Osteocyte (in vitro differentiated cells): ENCODE results near the gene CCNT2. TPM values are rescaled to one million over a fixed set of nuclear protein-coding genes. Genes with fewer than 3 reads are reported as not detected.

Source experiments
- DNase-seq: peaks from one replicate; pipeline ENCODE4 v3.0.0; 2021; ENCODE audit warnings: mixed read lengths; ENCODE audit not compliant: unreplicated experiment; ENCODE audit errors: extremely low spot score
- H3K27ac Mint-ChIP-seq: one replicate; pipeline ENCODE4 v1.8.0; 2021; ENCODE audit warnings: mild to moderate bottlenecking, mixed read lengths; ENCODE audit not compliant: unreplicated experiment
- H3K27me3 Mint-ChIP-seq: one replicate; pipeline ENCODE4 v1.8.0; 2021; ENCODE audit warnings: mixed read lengths; ENCODE audit not compliant: unreplicated experiment
- H3K36me3 Mint-ChIP-seq: one replicate; pipeline ENCODE4 v1.8.0; 2021; ENCODE audit warnings: mixed read lengths; ENCODE audit not compliant: unreplicated experiment
- H3K4me1 Mint-ChIP-seq: one replicate; pipeline ENCODE4 v1.8.0; 2021; ENCODE audit warnings: mixed read lengths; ENCODE audit not compliant: unreplicated experiment
- H3K4me3 Mint-ChIP-seq: one replicate; pipeline ENCODE4 v1.8.0; 2021; ENCODE audit warnings: mild to moderate bottlenecking, moderate library complexity, mixed read lengths; ENCODE audit not compliant: unreplicated experiment
- H3K9me3 Mint-ChIP-seq: one replicate; pipeline ENCODE4 v1.8.0; 2021; ENCODE audit warnings: mixed read lengths; ENCODE audit not compliant: unreplicated experiment
- total RNA-seq: library from RNA; stranded (reverse); gene quantifications from 2 replicates; pipeline ENCODE4 v1.2.1, GENCODE V29; 2021
- TF ChIP-seq, protein P1 (sequence below): fragments of 200-600 bp; sonication (generic); IDR thresholded peaks from 2 replicates; pipeline ENCODE4 v1.5.0; 2021; ENCODE audit warnings: antibody characterized with exemption, mild to moderate bottlenecking, moderate library complexity

The CCNT2 gene
- total RNA-seq, 1 donor from 2014 or later, result 33.0 TPM

DNA sequence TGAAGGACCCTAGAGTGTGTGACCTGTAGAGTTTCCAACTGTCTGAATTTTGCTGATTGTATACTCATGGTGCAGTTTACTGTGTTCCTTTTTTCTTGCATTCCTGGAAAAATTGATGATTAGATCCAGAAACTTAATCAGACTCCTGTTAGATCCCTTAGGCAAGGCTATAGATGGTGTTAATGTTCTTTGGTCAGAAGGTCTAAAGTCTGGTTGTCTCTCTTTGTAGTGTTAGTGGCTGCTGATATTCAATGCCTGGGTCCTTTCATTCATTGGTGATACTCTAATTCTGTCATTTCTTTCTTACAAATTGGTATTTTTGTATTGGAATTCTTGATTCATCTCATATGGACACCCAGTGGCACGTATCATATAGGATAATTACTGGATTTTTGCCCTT lies 6.3 kb downstream of the CCNT2 start:
- Mint-ChIP-seq H3K27ac (no peak overlapping the region), H3K4me1 (peaks cover 54% of the 10 kb centered on the region), H3K36me3 (peaks cover 2% of the 10 kb centered on the region), H3K9me3 (no peaks in the 10 kb centered on the region), H3K27me3 (no peaks in the 10 kb centered on the region), H3K4me3 (no peak overlapping the region)
- TF ChIP-seq, protein P1, sequence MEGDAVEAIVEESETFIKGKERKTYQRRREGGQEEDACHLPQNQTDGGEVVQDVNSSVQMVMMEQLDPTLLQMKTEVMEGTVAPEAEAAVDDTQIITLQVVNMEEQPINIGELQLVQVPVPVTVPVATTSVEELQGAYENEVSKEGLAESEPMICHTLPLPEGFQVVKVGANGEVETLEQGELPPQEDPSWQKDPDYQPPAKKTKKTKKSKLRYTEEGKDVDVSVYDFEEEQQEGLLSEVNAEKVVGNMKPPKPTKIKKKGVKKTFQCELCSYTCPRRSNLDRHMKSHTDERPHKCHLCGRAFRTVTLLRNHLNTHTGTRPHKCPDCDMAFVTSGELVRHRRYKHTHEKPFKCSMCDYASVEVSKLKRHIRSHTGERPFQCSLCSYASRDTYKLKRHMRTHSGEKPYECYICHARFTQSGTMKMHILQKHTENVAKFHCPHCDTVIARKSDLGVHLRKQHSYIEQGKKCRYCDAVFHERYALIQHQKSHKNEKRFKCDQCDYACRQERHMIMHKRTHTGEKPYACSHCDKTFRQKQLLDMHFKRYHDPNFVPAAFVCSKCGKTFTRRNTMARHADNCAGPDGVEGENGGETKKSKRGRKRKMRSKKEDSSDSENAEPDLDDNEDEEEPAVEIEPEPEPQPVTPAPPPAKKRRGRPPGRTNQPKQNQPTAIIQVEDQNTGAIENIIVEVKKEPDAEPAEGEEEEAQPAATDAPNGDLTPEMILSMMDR, result no peak
- DNase-seq, result no peak

DNA sequence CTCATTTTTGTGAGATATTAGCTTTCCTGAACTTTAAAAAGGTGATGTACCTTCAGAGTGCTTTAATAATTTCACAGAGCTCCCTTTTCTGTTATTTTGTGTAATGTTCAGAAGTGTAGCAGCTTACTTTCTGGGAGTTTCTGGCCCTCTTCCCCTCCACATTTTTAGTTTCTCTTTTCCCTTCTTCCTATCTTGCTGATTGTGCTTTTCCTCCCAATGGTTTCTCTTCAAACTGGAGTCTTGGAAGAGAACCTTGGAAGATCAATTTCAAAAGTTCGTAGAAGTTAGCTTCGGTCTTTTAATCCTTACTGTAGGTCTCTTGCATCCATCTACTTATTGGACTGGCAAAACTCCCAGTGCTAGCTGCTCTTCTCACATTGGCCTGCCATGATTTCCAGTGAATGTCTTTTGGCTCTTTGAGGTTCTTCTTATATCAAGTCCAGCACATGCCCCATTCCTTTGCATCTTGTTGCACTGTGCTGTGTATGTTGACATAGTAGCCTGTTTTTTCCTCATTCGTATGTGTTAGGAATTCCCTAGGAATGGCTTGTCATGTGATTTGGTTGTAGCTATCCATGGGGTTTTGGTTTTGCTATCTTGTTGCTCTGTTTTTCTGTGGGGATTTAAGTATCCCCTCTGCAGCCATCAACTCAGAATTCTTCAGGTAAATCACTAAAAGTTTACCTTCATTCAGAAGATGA lies 7.8 kb downstream of the CCNT2 start:
- Mint-ChIP-seq H3K4me1 (peaks cover 46% of the 10 kb centered on the region), H3K9me3 (no peaks in the 10 kb centered on the region), H3K27ac (peak overlapping the region; percentile 80), H3K4me3 (no peak overlapping the region), H3K27me3 (no peaks in the 10 kb centered on the region), H3K36me3 (peaks cover 2% of the 10 kb centered on the region)
- TF ChIP-seq, protein P1, result no peak
- DNase-seq, result no peak

DNA sequence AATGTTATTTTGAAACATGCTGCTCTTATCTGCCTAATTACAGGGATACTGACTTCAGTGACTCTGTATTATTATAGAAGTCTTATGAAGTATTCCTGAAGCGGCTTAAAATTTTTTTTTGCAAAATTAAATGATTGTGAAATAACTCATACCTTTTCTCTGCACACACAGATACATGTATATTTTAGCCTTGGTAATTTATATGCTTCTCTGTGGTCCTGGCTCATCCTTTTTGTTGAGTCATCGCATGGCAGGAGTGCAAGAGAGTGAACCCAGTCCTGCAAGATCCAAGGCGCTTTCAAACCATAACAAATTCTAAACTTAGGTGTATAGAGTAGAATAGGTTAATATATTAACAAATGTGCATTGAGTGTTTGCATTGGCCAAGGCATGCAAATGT lies 8.6 kb downstream of the CCNT2 start:
- TF ChIP-seq, protein P1, result no peak
- no peak for DNase-seq
- Mint-ChIP-seq H3K36me3 (peaks cover 6% of the 10 kb centered on the region), H3K4me1 (peaks cover 39% of the 10 kb centered on the region), H3K27me3 (no peaks in the 10 kb centered on the region), H3K4me3 (no peak overlapping the region), H3K27ac (no peak overlapping the region), H3K9me3 (no peaks in the 10 kb centered on the region)

DNA sequence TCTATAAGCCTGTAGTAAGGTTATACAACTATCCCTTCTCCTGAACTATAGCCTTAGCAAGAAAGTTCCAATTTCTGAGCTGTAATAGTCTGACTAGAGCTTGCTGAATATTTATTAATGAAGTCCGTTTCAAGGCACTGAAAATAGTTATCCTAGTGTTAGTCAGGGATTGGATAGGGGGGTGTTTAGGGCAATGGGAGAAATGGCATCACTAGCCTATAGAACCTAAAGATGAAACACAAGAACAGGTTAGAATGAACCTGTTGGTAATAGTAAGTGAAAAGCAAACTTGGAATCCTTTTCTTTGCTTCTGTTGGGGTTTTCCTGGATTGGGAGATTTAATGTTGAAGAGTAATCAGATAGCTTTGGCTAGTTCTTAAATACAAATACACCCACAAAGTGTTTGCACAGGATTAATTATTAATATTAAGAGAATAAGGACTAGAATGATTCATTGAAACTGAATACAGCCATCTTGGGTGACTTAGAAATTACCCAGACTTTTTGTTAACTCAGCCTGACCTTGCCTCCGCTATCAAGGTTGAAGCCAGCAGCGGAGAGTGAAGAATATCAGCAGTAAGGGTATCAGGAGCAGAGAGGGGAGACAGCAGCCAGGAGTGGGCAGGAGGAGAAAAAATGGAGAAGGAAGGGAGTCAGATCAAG lies 14.4 kb downstream of the CCNT2 start:
- Mint-ChIP-seq H3K9me3 (no peaks in the 10 kb centered on the region), H3K27me3 (no peaks in the 10 kb centered on the region), H3K27ac (peak overlapping the region; percentile 42), H3K4me1 (peaks cover 20% of the 10 kb centered on the region), H3K36me3 (peaks cover 11% of the 10 kb centered on the region), H3K4me3 (no peak overlapping the region)
- no peak for DNase-seq
- TF ChIP-seq, protein P1, result no peak

DNA sequence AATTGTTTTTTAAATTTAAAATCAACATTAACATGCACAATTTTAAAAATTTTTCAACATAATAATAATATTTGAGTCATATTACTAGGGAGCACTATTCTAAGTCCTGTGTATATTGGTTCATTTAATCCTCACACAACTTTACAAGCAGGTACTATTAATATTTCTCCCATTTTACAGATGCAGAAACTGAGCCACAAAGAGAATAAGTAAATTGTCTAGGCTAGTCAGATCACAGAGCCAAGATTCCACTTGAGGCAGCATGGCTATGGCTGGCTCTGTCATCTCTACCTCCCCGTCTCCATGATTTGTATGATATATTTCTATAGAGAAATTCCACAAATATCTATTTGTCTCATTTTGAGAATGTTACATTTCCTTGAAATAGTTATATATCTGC lies 15.1 kb downstream of the CCNT2 start:
- TF ChIP-seq, protein P1, result no peak
- DNase-seq, result no peak
- Mint-ChIP-seq H3K36me3 (peaks cover 14% of the 10 kb centered on the region), H3K4me1 (peaks cover 20% of the 10 kb centered on the region), H3K27ac (no peak overlapping the region), H3K4me3 (no peak overlapping the region), H3K9me3 (no peaks in the 10 kb centered on the region), H3K27me3 (no peaks in the 10 kb centered on the region)
